ENCODE measurements around the gene PCARE.

The PCARE gene

DNA sequence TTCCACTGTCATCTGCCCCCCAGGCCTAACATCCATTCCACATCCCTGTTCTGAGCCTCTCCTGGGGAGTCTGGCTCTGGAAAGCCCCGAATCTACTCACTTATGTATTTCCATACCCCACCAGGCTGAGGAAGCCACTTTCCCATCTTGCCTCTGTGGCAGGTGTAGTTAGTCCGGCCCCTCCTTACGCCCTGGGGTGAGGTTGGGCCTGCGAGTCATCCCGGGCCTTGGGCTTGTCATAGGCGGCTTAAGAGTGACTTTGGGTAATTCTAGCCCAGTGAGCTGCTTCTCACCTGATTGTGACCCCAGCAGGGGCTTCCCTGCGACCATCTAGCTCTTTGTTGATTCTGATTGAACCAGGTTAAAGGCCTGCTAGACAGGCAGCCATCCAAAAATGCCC lies 21.1 kb downstream of the PCARE start:
- TF ChIP-seq NFIC (IDR thresholded peaks at IDR 0.05) (no peak), FOXM1 (IDR thresholded peaks at IDR 0.05; ENCODE audit: borderline replicate concordance, low read depth) (no peak), EGR1 (IDR thresholded peaks at IDR 0.05) (no peak), TCF12 (IDR thresholded peaks at IDR 0.05; ENCODE audit: low read depth) (no peak), CREB1 (IDR thresholded peaks at IDR 0.05; ENCODE audit: low read depth) (no peak), ZBTB7A (IDR thresholded peaks at IDR 0.05; ENCODE audit: low read depth) (no peak), RAD21 (IDR thresholded peaks at IDR 0.05; ENCODE audit: low read depth) (no peak), YY1 (IDR thresholded peaks at IDR 0.05; ENCODE audit: low read depth) (no peak)
- TF ChIP-seq, protein P1, sequence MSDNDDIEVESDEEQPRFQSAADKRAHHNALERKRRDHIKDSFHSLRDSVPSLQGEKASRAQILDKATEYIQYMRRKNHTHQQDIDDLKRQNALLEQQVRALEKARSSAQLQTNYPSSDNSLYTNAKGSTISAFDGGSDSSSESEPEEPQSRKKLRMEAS (IDR thresholded peaks at IDR 0.05), result no peak
- TF ChIP-seq, protein P2, sequence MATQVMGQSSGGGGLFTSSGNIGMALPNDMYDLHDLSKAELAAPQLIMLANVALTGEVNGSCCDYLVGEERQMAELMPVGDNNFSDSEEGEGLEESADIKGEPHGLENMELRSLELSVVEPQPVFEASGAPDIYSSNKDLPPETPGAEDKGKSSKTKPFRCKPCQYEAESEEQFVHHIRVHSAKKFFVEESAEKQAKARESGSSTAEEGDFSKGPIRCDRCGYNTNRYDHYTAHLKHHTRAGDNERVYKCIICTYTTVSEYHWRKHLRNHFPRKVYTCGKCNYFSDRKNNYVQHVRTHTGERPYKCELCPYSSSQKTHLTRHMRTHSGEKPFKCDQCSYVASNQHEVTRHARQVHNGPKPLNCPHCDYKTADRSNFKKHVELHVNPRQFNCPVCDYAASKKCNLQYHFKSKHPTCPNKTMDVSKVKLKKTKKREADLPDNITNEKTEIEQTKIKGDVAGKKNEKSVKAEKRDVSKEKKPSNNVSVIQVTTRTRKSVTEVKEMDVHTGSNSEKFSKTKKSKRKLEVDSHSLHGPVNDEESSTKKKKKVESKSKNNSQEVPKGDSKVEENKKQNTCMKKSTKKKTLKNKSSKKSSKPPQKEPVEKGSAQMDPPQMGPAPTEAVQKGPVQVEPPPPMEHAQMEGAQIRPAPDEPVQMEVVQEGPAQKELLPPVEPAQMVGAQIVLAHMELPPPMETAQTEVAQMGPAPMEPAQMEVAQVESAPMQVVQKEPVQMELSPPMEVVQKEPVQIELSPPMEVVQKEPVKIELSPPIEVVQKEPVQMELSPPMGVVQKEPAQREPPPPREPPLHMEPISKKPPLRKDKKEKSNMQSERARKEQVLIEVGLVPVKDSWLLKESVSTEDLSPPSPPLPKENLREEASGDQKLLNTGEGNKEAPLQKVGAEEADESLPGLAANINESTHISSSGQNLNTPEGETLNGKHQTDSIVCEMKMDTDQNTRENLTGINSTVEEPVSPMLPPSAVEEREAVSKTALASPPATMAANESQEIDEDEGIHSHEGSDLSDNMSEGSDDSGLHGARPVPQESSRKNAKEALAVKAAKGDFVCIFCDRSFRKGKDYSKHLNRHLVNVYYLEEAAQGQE (IDR thresholded peaks at IDR 0.05; ENCODE audit: low read depth), result no peak
- TF ChIP-seq, protein P3, sequence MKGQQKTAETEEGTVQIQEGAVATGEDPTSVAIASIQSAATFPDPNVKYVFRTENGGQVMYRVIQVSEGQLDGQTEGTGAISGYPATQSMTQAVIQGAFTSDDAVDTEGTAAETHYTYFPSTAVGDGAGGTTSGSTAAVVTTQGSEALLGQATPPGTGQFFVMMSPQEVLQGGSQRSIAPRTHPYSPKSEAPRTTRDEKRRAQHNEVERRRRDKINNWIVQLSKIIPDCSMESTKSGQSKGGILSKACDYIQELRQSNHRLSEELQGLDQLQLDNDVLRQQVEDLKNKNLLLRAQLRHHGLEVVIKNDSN (IDR thresholded peaks at IDR 0.05), result no peak

DNA sequence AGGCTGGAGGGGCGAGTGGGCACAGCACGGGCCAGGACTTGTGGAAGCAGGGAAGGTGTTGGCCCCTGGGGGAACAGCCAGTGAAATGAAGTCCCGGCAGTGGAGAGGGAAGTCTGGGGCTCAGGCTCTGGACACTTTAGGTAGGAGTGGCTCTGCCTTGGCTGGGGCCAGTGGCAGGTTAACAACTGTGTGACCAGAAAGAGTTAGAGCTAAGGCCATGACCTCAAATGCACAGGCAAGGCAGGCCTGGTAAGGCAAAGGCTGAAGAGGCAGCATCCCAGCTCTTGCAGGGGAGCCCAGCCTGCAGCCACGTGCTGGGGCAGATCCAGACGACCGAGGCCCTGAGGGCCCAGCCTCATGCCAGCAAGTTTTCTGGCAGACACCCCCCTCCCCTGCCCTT lies 21.5 kb downstream of the PCARE start:
- no peak for TF ChIP-seq CREB1 (IDR thresholded peaks at IDR 0.05; ENCODE audit: low read depth)
- TF ChIP-seq, protein P2 (IDR thresholded peaks at IDR 0.05; ENCODE audit: low read depth), result no peak
- TF ChIP-seq FOXM1 (IDR thresholded peaks at IDR 0.05; ENCODE audit: borderline replicate concordance, low read depth), result no peak
- TF ChIP-seq, protein P1 (IDR thresholded peaks at IDR 0.05), result no peak
- TF ChIP-seq RAD21 (IDR thresholded peaks at IDR 0.05; ENCODE audit: low read depth), result no peak
- no peak for TF ChIP-seq TAF1 (IDR thresholded peaks at IDR 0.05; ENCODE audit: low read depth)
- no peak for TF ChIP-seq NFIC (IDR thresholded peaks at IDR 0.05)
- no peak for TF ChIP-seq ZBTB7A (IDR thresholded peaks at IDR 0.05; ENCODE audit: low read depth)
- no peak for TF ChIP-seq TEAD4 (IDR thresholded peaks at IDR 0.05)
- TF ChIP-seq EGR1 (IDR thresholded peaks at IDR 0.05), result no peak
- no peak for TF ChIP-seq TCF12 (IDR thresholded peaks at IDR 0.05; ENCODE audit: low read depth)
- TF ChIP-seq EP300 (IDR thresholded peaks at IDR 0.05; ENCODE audit: borderline replicate concordance), result no peak
- no peak for TF ChIP-seq CEBPB (IDR thresholded peaks at IDR 0.05)
- no peak for TF ChIP-seq YY1 (IDR thresholded peaks at IDR 0.05; ENCODE audit: low read depth)
- TF ChIP-seq, protein P3 (IDR thresholded peaks at IDR 0.05), result no peak

DNA sequence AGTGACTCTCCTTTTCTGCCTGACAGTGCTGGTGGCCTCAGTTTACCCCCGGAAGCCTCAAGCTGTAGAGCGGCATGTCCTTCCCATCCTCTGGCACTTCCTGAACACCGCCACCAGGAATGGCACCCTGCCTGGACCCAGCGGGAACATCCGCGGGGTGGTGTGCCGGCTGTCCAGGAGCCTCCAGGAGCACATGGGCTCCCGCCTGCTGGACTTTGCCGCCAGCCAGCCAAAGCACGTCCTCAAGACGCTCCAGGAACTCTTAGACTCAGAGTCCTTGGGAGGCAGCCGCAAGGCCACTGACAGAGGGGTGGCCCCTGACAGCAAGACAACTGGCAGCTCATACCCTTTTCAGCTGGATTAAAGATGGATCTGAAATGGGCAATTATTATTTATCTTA lies 22.6 kb downstream of the PCARE start:
- no peak for TF ChIP-seq CEBPB (IDR thresholded peaks at IDR 0.05)
- no peak for TF ChIP-seq CREB1 (IDR thresholded peaks at IDR 0.05; ENCODE audit: low read depth)
- no peak for TF ChIP-seq TAF1 (IDR thresholded peaks at IDR 0.05; ENCODE audit: low read depth)
- no peak for TF ChIP-seq NFIC (IDR thresholded peaks at IDR 0.05)
- TF ChIP-seq EGR1 (IDR thresholded peaks at IDR 0.05), result no peak
- TF ChIP-seq ZBTB7A (IDR thresholded peaks at IDR 0.05; ENCODE audit: low read depth), result no peak
- no peak for TF ChIP-seq FOXM1 (IDR thresholded peaks at IDR 0.05; ENCODE audit: borderline replicate concordance, low read depth)
- TF ChIP-seq, protein P1 (IDR thresholded peaks at IDR 0.05), result no peak

DNA sequence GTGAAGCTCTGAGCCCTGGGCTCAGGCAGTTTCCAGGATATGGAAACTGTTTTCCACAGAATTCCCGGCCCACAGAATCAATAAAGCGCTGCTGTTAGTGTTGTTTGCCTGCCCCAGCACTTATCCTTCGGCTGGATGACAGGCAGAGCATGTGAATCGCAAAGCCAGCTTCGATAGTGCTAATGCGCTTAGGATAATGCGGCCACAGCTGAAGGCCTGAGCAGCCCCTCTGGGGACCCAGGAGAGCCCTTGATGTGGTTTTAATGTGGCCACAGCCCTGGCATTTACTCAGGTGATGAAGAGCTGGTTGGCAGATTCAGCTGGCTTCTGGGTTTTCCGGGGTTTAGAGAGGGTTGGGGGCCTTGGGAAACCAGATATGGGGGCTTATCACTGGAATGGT lies 23.7 kb downstream of the PCARE start:
- TF ChIP-seq NFIC (IDR thresholded peaks at IDR 0.05) (no peak), TEAD4 (IDR thresholded peaks at IDR 0.05) (no peak), CEBPB (IDR thresholded peaks at IDR 0.05) (no peak), FOXM1 (IDR thresholded peaks at IDR 0.05; ENCODE audit: borderline replicate concordance, low read depth) (no peak), CREB1 (IDR thresholded peaks at IDR 0.05; ENCODE audit: low read depth) (no peak), RAD21 (IDR thresholded peaks at IDR 0.05; ENCODE audit: low read depth) (no peak), YY1 (IDR thresholded peaks at IDR 0.05; ENCODE audit: low read depth) (no peak), EGR1 (IDR thresholded peaks at IDR 0.05) (no peak), EP300 (IDR thresholded peaks at IDR 0.05; ENCODE audit: borderline replicate concordance) (no peak)
- TF ChIP-seq, protein P2 (IDR thresholded peaks at IDR 0.05; ENCODE audit: low read depth), result no peak
- TF ChIP-seq, protein P3 (IDR thresholded peaks at IDR 0.05), result no peak

All from Ishikawa (cell line).